ENCODE measurements around the gene CNOT6L. TPM values are rescaled to one million over a fixed set of nuclear protein-coding genes. Genes with fewer than 3 reads are reported as not detected.

The CNOT6L gene
- total RNA-seq, 1 experiment from 2014 or later = 29.4 TPM

GRCh38 chr4:77676842-77677241 is 142.3 kb downstream of the CNOT6L start:
- ATAC-seq = no peak
- intact Hi-C loops (cut with micrococcal nuclease) = no loop called here
- CTCF ChIA-PET = no interaction called here

More at GRCh38 chr4:77676842-77677241, 142.3 kb downstream of the CNOT6L start:
- ChIA-PET POLR2A (no interaction called here), RAD21 (ENCODE audit: low non-redundant PET in 1 of 2, low total read pairs in 2 of 2, uncharacterized antibody in 2 of 2, unreplicated experiment in 2 of 2) (no interaction called here)
- no peak for TF ChIP-seq CTCF (IDR thresholded peaks at IDR 0.05 in 2 of 3, conservative IDR thresholded peaks at IDR 0.05 in 1 of 3; ENCODE audit: borderline replicate concordance in 1 of 3, insufficient read depth in 1 of 3, low read depth in 2 of 3, low read length in 2 of 3)
- TF ChIP-seq FOSL1 (IDR thresholded peaks at IDR 0.05; ENCODE audit: low read depth) = no peak
- no peak for TF ChIP-seq ELF1 (IDR thresholded peaks at IDR 0.05; ENCODE audit: borderline replicate concordance, low read depth)
- TF ChIP-seq EZH2 (IDR thresholded peaks at IDR 0.05) = no peak
- no peak for TF ChIP-seq JUND (IDR thresholded peaks at IDR 0.05)
- TF ChIP-seq REST (IDR thresholded peaks at IDR 0.05; ENCODE audit: low read depth) = no peak
- TF ChIP-seq EZH2phosphoT487 (IDR thresholded peaks at IDR 0.05; ENCODE audit: borderline replicate concordance) = no peak
- no peak for TF ChIP-seq SRF (IDR thresholded peaks at IDR 0.05; ENCODE audit: low read depth)
- BruUV-seq (replicated peaks) = no TSS peak
- Histone ChIP-seq H3K79me2 (ENCODE audit: insufficient read depth, low read length) (no peaks in the 10 kb centered on the region), H3K4me3 (replicated peaks in 1 of 2; ENCODE audit: low read depth in 1 of 2, low read length in 2 of 2) (no peak overlapping the region), H3K4me1 (ENCODE audit: control insufficient read depth in 1 of 2, insufficient read depth in 2 of 2, low read length in 2 of 2) (no peaks in the 10 kb centered on the region), H3K27ac (ENCODE audit: low read depth, low read length) (no peak overlapping the region), H3K36me3 (ENCODE audit: control insufficient read depth in 1 of 2, insufficient read depth in 2 of 2, low read length in 2 of 2) (no peaks in the 10 kb centered on the region), H3K9me3 (ENCODE audit: control insufficient read depth in 1 of 2, insufficient read depth in 1 of 2, low read depth in 1 of 2, low read length in 2 of 2) (no peaks in the 10 kb centered on the region), H3K4me2 (ENCODE audit: low read length) (no peak overlapping the region), H2AFZ (ENCODE audit: low read depth, low read length, poor library complexity, severe bottlenecking) (no peak overlapping the region), H3K9me2 (ENCODE audit: insufficient read depth) (no peaks in the 10 kb centered on the region), H4K20me1 (ENCODE audit: insufficient read depth) (no peaks in the 10 kb centered on the region), H3K9ac (ENCODE audit: low read length) (no peak overlapping the region), H3K27me3 (ENCODE audit: insufficient read depth, low read length) (no peaks in the 10 kb centered on the region)
- no peak for DNase-seq (ENCODE audit: low read depth, low spot score)

All from HCT116 (cell line).